NT2/D1 (cell line): ENCODE data around the gene MIA2.

Source experiments
- YY1 ChIP-seq: IDR thresholded peaks from 2 replicates; pipeline ENCODE4 v1.6.1; 2011; ENCODE audit not compliant: insufficient read length, insufficient read depth
- ZNF274 ChIP-seq: IDR thresholded peaks from 2 replicates; pipeline ENCODE4 v1.6.1; 2011; ENCODE audit warnings: mild to moderate bottlenecking, low read depth, low read length

- TF ChIP-seq ZNF274: no peak
- TF ChIP-seq YY1: no peak
Observed at GRCh38 chr14:39267608-39268005, 33.9 kb downstream of the MIA2 start.
